Stimulated activated CD4-positive, alpha-beta T cell treated with anti-CD3 and anti-CD28 coated beads, Interleukin-1b, Interleukin-23, amount 100 ng/mL, for 24 hours (primary cell): ENCODE measurements around the gene RPL9.
"Not testable (repeated sequence)": the region's sequence is repeated elsewhere in the genome, so short reads cannot be mapped to it uniquely, and the experiment has no call there.

Source experiments
- DNase-seq, 4 experiments: peaks; one replicate each; pipeline ENCODE4 v3.0.0-alpha.2; 2020; ENCODE audit warnings: low read depth in 4 of 4, low spot score in 1 of 4

RPL9 gene

DNA sequence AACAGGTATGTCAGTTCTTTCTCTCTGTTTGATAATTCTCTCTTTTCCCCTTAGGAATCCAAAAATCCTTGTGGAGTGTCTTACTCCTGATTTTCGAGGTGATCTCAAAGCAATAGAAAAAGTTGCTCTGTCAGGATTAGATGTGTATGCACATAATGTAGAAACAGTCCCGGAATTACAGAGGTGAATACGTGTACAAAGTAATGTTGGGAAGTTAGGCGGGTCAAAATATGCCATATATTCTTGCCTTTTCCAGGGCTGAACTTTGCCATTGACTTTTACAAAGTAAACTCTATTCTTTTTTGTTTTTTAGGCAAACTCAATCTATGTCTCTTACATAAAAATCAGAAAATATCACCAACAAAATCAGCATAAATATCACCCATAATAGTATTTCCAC, 8.7 kb upstream of the RPL9 start:
- DNase-seq = no peak

DNA sequence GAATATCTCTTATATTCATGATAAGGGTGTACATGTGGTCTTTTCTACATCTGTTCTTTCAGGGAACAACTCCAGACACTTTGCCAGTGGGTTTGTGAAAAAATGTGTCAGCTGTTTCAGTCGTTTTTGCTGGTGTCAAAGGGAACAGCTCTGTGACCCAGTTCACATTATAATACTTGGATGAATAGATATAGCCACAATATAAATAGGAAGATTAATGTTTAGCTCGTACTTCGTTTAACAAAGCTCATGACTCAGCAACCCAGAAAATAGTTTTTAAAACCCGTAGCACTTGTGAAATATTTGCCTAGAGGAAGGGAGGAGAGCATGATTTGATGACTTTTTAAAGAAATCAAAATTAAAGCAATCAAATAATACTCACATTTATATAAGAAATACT, 8.0 kb upstream of the RPL9 start:
- no peak for DNase-seq

DNA sequence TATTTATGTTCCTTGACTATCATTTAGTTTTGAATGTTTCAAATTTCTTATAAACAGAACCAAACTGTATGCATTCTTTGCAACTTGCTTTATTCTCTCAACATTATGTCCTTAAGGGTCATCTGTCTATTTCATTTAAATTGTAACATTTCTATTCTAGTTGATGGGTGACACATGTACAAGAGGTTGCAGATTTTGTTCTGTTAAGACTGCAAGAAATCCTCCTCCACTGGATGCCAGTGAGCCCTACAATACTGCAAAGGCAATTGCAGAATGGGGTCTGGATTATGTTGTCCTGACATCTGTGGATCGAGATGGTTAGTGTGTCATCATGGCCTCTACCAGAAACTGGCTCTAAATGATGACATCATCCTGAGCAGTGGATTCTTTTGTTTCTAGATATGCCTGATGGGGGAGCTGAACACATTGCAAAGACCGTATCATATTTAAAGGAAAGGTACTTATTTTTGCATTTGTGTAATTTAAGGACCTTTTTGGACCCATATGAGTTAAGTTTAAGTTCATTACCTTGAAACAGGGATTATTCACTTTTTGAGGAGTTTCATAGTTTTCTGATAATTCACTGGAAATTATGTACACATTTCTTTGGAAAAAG, 6.3 kb upstream of the RPL9 start:
- DNase-seq = no peak

DNA sequence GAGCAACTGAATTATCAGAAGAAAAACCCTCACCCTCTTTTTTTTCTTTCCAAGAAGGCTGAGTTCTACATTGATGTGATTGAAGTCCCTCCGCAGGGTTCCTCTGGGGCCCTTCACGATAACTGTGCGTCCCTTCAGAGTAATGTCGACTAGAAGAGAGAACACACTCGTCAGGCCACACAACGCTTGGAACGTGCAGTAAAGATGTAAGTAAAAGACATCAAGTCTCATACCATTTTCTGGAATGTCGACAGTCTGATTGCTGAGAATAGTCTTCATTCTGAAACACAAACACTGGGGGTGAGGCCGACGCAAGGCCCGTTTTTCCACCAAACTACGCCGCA, 589 bp downstream of the RPL9 start:
- not testable (repeated sequence) for DNase-seq

DNA sequence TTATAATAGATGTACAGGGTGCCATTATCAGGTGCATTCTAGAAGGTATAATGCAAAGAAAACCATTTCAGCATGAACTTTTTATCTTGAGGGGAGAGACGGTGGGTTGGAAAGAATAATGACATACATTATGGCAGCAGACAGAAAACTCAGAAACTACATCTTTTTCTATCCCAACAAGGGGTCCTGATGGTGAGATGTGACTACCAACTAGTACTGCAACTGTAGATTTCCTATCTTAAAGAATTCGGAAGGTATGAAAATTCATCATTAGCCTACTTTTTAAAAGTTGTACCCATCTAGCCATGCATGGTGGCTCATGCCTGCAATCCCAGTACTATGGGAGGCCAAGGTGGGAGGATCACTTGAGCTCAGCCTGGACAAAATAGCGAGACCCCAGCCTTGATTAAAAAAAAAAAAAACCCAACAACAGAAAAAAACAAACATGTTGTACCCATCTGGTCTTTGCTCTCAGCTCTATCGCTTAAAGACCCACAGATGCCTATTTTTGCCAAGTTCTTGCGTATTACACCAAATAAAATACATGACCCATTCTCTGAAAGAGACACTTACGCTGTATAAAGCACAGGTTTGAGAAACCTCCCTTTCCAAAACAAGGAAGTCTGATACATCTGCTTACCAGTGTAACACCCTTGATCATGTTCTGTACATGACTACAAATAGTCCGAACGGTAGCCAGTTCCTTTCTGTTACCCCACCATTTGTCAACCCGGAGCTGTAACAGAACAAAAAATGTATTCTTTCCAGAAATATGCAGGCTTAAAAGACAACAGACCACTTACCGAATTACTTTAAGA, 1.6 kb downstream of the RPL9 start:
- DNase-seq = no peak

DNA sequence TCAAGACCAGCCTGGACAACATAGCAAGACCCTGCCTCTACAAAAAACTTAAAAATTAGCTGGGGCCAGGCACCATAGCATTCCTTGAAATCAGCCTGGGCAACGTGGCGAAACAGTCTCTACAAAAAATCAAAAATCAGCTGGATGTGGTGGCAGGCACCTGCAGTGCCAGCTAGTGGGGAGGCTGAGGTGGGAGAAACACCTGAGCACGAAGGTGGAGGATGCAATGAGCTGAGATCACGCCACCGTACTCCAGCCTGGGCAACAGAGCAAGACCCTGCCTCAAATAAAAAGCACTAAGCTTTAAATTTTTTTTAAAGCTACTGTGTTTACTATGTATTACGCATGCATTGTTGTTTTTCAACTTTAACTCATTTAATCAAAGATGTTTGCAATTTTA, 3.2 kb downstream of the RPL9 start:
- DNase-seq = no peak

DNA sequence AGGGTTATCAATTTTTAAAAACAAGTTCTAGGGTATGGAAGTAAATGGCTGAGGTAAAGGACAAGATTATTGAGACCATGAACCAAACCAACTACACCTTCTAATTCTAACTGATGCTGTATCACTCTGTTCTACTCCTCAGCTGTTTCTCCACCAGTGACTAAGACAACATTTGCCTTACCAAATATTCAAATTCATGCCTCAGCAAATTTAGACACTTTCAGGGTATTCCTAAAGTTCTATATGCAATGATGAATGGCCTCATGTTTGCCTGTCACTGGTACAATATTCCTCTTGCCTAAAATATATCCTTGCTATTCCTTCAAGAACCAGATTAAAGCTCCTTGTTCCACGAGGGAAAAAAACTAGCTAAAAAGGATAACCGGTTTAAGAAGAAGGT, 5.0 kb downstream of the RPL9 start:
- DNase-seq = no peak

DNA sequence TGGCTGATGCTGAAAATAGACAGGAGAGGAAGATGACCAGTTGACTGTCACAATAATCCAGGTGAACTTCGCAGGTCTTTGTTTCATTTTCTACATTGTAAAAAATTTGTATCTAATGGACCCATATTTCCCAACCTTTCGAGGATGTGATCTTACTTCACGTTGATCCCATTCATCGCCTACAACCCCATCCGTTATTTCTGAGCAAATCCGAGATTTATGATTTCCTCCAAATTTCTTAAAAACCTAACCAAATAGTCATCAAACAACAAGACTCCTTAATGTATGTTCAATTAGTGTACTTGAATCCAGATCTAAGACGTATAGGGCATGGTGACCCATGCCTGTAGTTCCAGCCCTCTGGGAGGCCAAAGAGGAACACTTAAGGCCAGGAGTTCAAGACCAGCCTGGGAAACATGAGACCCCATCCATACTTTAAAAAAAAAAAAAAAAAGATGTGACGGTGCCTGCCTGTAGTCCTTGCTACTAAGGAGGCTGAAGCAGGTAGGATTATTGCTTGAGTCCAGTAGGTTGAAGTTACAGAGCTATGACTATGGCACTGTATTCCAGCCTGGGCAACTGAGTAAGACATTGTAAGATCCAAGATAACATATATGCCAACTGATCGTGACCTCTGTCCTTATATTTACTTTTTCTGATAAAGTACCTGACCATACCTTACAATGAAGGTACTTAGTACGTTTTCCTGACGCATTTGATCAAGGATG, 5.7 kb downstream of the RPL9 start:
- DNase-seq = no peak

DNA sequence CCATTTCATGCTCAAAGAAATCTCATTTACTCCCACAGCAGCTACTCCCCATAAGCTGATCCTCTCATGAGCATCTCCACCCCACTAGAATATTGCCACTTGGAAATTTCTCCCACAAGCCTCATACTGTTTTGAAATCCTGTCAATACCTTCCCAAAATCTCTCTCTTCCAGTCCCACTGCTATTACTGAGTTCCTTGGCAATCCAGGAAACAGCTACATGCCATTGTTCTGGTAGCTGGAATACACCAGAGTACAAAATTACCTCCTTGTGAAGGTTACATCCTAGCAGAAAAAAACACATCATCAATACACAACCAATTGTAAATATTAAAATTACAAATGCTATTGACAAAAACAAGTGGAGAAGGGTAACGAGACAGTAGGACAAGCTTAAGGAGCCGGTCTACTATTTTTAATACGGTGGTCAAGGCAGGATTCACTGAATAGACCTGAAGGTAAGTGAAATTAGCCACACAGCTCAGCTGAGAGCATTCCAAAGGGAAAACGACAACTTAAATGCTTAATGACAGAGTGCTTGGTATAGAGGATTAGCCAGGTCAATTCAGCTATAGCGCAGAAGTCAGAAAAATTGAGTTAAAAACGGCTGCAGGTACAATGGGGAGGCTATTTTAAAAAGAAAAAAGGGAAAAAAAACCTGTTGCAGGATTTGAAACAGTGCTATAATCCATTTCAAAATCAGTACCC, 6.4 kb downstream of the RPL9 start:
- no peak for DNase-seq

DNA sequence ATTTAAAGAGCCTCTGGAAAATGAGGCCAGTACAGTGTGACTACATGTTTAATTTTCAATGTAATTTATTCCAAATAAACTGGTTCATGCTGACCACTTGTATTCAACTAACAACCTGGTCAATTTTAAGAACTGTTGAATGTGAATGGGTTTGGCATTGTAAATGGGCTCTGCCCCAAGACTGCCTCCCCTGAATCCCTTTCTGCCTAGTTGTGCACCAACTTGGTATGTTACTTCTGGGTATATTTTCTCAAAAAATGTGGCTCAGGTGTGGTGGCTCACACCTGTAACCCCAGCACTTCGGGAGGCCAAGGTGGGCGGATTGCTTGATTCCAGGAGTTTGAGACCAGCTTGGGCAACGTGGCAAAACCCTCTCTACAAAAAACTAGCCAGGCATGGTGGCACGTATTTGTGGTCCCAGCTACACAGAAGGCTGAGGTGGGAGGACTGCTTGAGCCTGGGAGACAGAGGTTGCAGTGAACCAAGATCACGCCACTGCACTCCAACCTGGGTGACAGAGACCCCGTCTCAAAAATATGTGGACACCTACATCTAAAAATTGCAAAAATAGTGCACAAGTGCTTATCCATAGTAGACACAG, 7.2 kb downstream of the RPL9 start:
- DNase-seq = no peak

DNA sequence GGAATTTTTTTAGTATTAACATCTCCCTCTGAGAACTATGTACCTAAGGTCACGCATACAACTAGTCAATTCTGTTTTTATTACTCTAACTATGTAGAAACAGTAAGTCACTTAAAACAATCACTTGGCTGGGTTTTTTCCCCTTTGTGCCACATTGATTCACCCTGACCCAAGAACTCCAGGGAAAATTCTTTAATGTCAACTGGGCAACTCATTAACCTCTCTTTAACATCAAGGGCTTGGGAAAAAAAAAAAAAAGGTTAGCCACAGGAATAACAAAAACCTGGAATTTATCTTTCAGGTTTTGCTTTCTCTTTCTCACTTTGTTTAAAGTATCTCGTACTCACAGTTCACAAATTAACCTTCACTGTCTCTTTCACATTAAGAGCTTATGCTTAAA, 8.1 kb downstream of the RPL9 start:
- DNase-seq = no peak

DNA sequence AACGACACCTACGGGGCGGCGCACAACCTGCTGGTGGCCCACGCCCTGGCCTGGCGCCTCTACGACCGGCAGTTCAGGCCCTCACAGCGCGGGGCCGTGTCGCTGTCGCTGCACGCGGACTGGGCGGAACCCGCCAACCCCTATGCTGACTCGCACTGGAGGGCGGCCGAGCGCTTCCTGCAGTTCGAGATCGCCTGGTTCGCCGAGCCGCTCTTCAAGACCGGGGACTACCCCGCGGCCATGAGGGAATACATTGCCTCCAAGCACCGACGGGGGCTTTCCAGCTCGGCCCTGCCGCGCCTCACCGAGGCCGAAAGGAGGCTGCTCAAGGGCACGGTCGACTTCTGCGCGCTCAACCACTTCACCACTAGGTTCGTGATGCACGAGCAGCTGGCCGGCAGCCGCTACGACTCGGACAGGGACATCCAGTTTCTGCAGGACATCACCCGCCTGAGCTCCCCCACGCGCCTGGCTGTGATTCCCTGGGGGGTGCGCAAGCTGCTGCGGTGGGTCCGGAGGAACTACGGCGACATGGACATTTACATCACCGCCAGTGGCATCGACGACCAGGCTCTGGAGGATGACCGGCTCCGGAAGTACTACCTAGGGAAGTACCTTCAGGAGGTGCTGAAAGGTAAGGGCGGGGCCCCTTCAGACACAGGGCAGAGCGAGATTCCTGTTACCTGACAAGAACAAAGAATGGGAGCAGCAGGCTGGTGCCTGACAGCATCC, 11.7 kb downstream of the RPL9 start:
- peak in 1 of 4 experiments; percentile 32 for DNase-seq

DNA sequence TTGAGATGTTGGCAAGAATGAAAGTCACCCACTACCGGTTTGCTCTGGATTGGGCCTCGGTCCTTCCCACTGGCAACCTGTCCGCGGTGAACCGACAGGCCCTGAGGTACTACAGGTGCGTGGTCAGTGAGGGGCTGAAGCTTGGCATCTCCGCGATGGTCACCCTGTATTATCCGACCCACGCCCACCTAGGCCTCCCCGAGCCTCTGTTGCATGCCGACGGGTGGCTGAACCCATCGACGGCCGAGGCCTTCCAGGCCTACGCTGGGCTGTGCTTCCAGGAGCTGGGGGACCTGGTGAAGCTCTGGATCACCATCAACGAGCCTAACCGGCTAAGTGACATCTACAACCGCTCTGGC, 12.3 kb downstream of the RPL9 start:
- no peak for DNase-seq

DNA sequence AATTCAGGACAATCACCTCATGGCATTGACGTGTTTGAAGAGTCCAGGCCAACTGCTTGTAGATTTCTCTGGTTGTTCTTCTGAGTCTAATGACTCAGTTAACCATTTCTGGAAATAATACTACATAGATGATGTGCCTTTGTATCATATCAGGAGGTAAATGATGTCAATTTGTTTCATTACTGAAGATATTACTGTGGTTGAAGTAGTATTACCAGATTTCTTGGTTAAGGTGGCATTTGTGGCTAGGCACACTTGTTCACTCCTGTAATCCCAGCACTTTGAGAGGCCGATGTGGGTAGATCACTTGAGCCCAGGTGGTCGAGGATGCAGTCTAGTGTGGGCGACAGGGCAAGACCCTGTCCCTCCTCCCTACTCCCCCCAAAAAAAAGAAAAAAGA, 15.7 kb downstream of the RPL9 start:
- no peak for DNase-seq

DNA sequence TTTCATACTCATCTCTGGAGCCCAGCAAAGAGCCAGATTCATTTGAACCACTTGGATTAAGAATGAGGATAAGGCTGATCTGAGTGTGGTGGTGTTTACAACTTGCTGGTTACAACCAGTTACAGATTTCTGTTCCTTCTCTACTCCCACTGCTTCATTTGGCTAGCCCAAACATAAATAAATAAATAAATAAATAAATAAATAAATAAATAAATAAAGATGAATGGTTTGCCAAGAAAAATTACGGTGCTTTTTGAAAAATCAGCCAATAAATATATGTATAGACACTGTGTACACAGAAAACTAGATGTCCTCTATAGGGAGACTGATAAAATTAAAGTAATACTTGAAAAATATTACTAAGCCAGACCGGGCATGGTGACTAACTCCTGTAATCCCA, 17.1 kb downstream of the RPL9 start:
- no peak for DNase-seq

DNA sequence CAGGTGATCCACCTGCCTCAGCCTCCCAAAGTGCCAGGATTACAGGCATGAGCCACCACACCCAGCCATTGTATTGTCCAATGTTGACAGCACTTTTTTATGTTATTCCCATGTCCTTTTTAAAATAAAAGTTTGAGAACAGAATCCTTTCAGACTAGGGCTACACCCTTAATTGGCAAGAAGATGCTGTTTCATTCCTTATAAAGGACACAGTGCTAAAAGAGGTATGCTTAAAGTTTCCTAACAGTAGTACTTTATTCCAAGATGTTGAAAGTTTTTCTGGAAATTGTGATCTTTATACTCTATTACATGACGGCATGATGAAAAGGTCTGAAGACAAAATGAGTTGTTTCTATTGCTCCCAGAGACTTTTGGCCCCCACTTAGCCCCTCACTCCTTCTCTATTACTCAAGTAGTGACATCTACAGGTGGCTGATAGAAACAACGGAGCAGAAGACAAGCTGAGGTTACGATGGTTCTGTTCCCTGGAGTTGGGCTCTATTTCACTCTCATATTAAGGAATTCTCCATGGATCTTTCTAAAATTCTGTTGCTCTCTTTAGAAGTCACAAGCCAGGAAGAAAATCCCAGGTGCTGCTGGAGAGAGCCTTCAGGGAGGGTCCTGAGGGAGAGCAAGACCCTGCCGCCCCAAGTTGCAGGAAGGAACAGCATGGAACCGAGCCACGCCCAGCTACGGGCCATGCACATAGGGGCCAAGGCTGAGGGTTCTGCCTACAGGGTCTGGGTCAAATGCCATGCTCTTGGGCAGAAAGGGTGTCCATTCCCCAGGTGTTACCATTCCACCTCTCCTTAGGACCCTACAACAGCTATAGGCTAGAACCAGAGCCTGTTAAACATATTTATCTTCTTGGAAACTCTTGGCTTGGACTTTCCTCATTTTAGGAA, 22.8 kb downstream of the RPL9 start:
- DNase-seq = no peak

DNA sequence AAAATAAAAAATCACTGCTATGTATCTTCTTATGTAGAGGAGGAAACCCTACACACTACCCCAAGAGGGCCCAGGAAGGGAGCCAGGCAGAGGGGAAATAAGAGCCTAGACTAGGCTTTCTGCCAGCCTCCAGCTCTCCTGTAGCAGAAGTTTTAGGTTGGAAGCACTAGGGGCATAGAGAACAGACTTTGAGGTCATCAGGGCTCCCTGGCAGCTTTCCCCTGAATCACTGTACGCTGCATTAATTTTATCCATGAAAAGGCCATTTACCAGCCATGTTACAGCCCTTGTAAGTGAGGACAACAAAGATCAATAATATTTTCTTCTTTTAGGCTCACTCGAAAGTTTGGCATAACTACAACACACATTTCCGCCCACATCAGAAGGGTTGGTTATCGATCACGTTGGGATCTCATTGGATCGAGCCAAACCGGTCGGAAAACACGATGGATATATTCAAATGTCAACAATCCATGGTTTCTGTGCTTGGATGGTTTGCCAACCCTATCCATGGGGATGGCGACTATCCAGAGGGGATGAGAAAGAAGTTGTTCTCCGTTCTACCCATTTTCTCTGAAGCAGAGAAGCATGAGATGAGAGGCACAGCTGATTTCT, 24.7 kb downstream of the RPL9 start:
- no peak for DNase-seq

DNA sequence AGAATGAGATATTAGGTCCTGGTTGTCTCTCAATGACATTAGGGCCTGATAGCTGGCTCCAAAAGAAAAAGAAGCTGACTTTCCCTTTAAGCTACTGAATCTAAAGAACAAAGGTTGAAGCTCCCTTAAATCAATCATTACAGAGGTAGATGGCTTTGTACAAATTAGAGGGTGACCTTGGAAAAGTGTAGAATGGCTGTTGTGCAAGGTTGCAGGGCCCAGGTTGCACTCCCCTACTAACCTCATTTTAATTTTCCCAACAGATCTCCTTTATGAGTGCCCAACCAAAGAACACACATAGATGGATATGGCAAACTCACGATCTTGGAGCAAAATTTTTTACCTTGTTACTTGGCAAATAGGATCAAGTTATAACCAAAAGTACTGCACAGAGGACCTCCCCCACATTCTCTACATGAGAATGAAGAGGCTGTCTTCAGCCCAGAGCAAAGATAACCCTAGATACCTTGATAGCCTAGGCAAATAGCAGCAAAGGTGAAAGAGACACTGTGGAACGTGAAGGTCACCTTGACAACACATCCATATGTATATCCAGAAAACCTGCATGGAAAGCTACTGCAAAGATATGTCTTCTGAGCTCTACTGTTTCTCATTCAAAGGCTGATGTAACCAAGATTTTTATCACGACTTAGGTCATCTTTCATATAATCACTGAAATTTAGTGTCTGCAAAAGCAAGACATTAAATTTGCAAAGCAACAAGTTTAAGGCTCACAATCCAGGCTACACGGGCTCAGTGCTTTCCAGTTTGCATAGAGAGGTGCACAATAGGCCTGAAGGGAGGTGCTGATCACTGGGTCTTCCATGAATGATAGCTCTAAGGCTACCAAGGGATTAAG, 29.0 kb downstream of the RPL9 start:
- no peak for DNase-seq
